H9 (cell line): ENCODE data around the gene SLMAP. TPM values are rescaled to one million over a fixed set of nuclear protein-coding genes. Genes with fewer than 3 reads are reported as not detected.
A peak's percentile ranks its signal among the peaks of the same experiment; 100 is the strongest.

ENCODE experiments used
- DNase-seq: peaks from one replicate; pipeline ENCODE4 v3.0.0-alpha.2; 2017
- H2AFZ ChIP-seq: one replicate; pipeline ENCODE4 v1.6.1; 2013; ENCODE audit warnings: mild to moderate bottlenecking, low read length, control low read depth, moderate library complexity
- H2AK5ac ChIP-seq: 2 replicates; pipeline ENCODE4 v1.6.1; 2013; ENCODE audit warnings: low read length, control low read depth, mixed read lengths; ENCODE audit not compliant: insufficient read length
- H2BK120ac ChIP-seq: one replicate; pipeline ENCODE4 v1.6.1; 2013; ENCODE audit warnings: low read depth, mild to moderate bottlenecking, low read length, control low read depth, inconsistent platforms; ENCODE audit not compliant: poor library complexity, severe bottlenecking
- H2BK12ac ChIP-seq: 2 replicates; pipeline ENCODE4 v1.6.1; 2013; ENCODE audit warnings: low read length, control low read depth, mixed read lengths, low read depth; ENCODE audit not compliant: insufficient read length
- H2BK15ac ChIP-seq: 2 replicates; pipeline ENCODE4 v1.6.1; 2013; ENCODE audit warnings: low read depth, low read length, control low read depth
- H2BK20ac ChIP-seq: one replicate; pipeline ENCODE4 v1.6.1; 2013; ENCODE audit warnings: low read depth, mild to moderate bottlenecking, low read length, control low read depth, inconsistent platforms; ENCODE audit not compliant: poor library complexity, severe bottlenecking
- H2BK5ac ChIP-seq: 2 replicates; pipeline ENCODE4 v1.6.1; 2013; ENCODE audit warnings: low read length, control low read depth, mixed read lengths; ENCODE audit not compliant: insufficient read length
- H3K14ac ChIP-seq: 2 replicates; pipeline ENCODE4 v1.6.1; 2013; ENCODE audit warnings: low read length, control low read depth; ENCODE audit not compliant: insufficient read depth
- H3K18ac ChIP-seq: 2 replicates; pipeline ENCODE4 v1.6.1; 2013; ENCODE audit warnings: low read depth, mild to moderate bottlenecking, mixed read lengths, low read length, control low read depth; ENCODE audit not compliant: insufficient read length
- H3K23ac ChIP-seq: 2 replicates; pipeline ENCODE4 v1.6.1; 2013; ENCODE audit warnings: low read length, control low read depth, mixed read lengths, low read depth; ENCODE audit not compliant: insufficient read length
- H3K23me2 ChIP-seq: 2 replicates; pipeline ENCODE4 v1.6.1; 2013; ENCODE audit warnings: low read depth, mild to moderate bottlenecking, mixed read lengths, low read length, control low read depth; ENCODE audit not compliant: insufficient read length, poor library complexity, severe bottlenecking
- H3K27ac ChIP-seq: 2 replicates; pipeline ENCODE4 v1.5.1; 2013; ENCODE audit warnings: low read length, control low read depth, mixed read lengths, low read depth; ENCODE audit not compliant: insufficient read length
- H3K27me3 ChIP-seq: 2 replicates; pipeline ENCODE4 v1.6.1; 2013; ENCODE audit warnings: low read length, control low read depth, inconsistent platforms; ENCODE audit not compliant: insufficient read depth
- H3K4ac ChIP-seq: 2 replicates; pipeline ENCODE4 v1.6.1; 2013; ENCODE audit warnings: low read depth, mild to moderate bottlenecking, control low read depth, inconsistent platforms, low read length, moderate library complexity
- H3K4me1 ChIP-seq: 2 replicates; pipeline ENCODE4 v1.6.1; 2013; ENCODE audit warnings: low read length, control low read depth, inconsistent platforms; ENCODE audit not compliant: insufficient read depth
- H3K4me2 ChIP-seq: 2 replicates; pipeline ENCODE4 v1.6.1; 2013; ENCODE audit warnings: low read length, control low read depth, mixed read lengths; ENCODE audit not compliant: insufficient read length, insufficient read depth
- H3K56ac ChIP-seq: 2 replicates; pipeline ENCODE4 v1.6.1; 2013; ENCODE audit warnings: low read depth, mild to moderate bottlenecking, mixed read lengths, low read length, control low read depth; ENCODE audit not compliant: insufficient read length
- H3K79me1 ChIP-seq: 2 replicates; pipeline ENCODE4 v1.6.1; 2013; ENCODE audit warnings: low read depth, mild to moderate bottlenecking, moderate library complexity, low read length, control low read depth, inconsistent platforms; ENCODE audit not compliant: insufficient read depth, poor library complexity, severe bottlenecking
- H3K79me2 ChIP-seq: 2 replicates; pipeline ENCODE4 v1.6.1; 2013; ENCODE audit warnings: low read length, control low read depth, inconsistent platforms; ENCODE audit not compliant: insufficient read depth
- H3K9ac ChIP-seq: 2 replicates; pipeline ENCODE4 v1.6.1; 2013; ENCODE audit warnings: low read length, control low read depth, mixed read lengths; ENCODE audit not compliant: insufficient read length; ENCODE audit errors: extremely low read depth
- H3K9me3 ChIP-seq: one replicate; pipeline ENCODE4 v1.6.1; 2013; ENCODE audit warnings: low read depth, low read length, inconsistent platforms; ENCODE audit not compliant: control insufficient read depth
- H3T11ph ChIP-seq: one replicate; pipeline ENCODE4 v1.6.1; 2013; ENCODE audit warnings: mild to moderate bottlenecking, low read length, control low read depth, inconsistent platforms
- H4K20me1 ChIP-seq: one replicate; pipeline ENCODE4 v1.6.1; 2013; ENCODE audit not compliant: control insufficient read depth, insufficient read length, insufficient read depth
- H4K5ac ChIP-seq: 2 replicates; pipeline ENCODE4 v1.6.1; 2013; ENCODE audit warnings: low read depth, mild to moderate bottlenecking, mixed read lengths, low read length, control low read depth; ENCODE audit not compliant: insufficient read length
- H4K8ac ChIP-seq: replicated peaks from 2 replicates; pipeline ENCODE4 v1.6.1; 2013; ENCODE audit warnings: low read length, control low read depth, mixed read lengths, low read depth; ENCODE audit not compliant: insufficient read length
- H4K91ac ChIP-seq: 2 replicates; pipeline ENCODE4 v1.6.1; 2013; ENCODE audit warnings: low read depth, mild to moderate bottlenecking, moderate library complexity, mixed read lengths, low read length, control low read depth; ENCODE audit not compliant: insufficient read length
- H3K27ac Mint-ChIP-seq, 3 experiments: 2 replicates in 2 of 3; 3 replicates in 1 of 3; pipeline ENCODE4 v1.8.0; 2020 to 2021; ENCODE audit warnings: mixed read lengths in 3 of 3, mild to moderate bottlenecking in 1 of 3, moderate library complexity in 1 of 3
- H3K27me3 Mint-ChIP-seq: 2 replicates; pipeline ENCODE4 v1.8.0; 2021; ENCODE audit warnings: low read depth, mild to moderate bottlenecking, moderate library complexity, mixed read lengths
- H3K36me3 Mint-ChIP-seq, 3 experiments: 2 replicates in 2 of 3; 3 replicates in 1 of 3; pipeline ENCODE4 v1.8.0; 2020 to 2021; ENCODE audit warnings: low read depth in 3 of 3, mixed read lengths in 3 of 3; ENCODE audit not compliant: insufficient read depth in 1 of 3
- H3K4me1 Mint-ChIP-seq, 2 experiments: 2 replicates each; pipeline ENCODE4 v1.8.0; 2020; ENCODE audit warnings: mixed read lengths in 2 of 2
- H3K4me3 Mint-ChIP-seq, 2 experiments: 2 replicates in 1 of 2; 3 replicates in 1 of 2; pipeline ENCODE4 v1.8.0; 2020 to 2021; ENCODE audit warnings: mild to moderate bottlenecking in 2 of 2, mixed read lengths in 2 of 2, moderate library complexity in 1 of 2
- H3K9me3 Mint-ChIP-seq, 2 experiments: 2 replicates in 1 of 2; 3 replicates in 1 of 2; pipeline ENCODE4 v1.8.0; 2020; ENCODE audit warnings: mild to moderate bottlenecking in 2 of 2, mixed read lengths in 2 of 2, moderate library complexity in 1 of 2
- CTCF ChIP-seq: fragments of 200-600 bp; sonication (generic); conservative IDR thresholded peaks from 3 replicates; pipeline ENCODE4 v1.8.0; 2021; ENCODE audit warnings: antibody characterized with exemption, mild to moderate bottlenecking
- WGBS: extraction: QIAGEN DNeasy Blood & Tissue Kit; methylation state at CpG from one replicate; pipeline ENCODE4 v1.1.7; 2013; ENCODE audit warnings: missing lambda C conversion rate, low lambda C conversion rate, mixed read lengths; ENCODE audit not compliant: insufficient read length; ENCODE audit errors: extremely low coverage; 5-methylcytosine and 5-hydroxymethylcytosine counted together
- total RNA-seq: library from RNA; stranded (reverse); gene quantifications from 2 replicates; pipeline ENCODE4 v1.2.1, GENCODE V29; 2021

SLMAP gene
- total RNA-seq, 1 experiment from 2014 or later: 65.1 TPM

DNA sequence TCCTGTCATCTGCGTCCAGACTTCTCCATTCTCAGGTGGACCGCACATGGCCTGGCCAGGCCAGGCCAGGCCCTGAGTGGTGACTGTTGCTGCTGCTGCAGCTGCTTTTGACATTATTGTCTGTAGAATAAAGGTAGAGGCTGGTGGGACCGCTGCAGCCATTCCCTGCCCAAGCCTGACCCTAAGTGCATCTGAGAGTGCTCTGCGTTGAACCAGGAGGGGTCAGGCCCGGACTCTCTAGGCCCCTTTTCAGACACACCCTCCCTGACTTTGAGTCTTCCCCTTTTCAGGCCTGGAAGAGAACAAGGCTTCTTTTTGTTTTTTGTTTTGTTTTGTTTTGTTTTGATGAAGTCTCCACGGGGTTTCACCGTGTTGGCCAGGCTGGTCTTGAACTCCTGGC, 197.5 kb downstream of the SLMAP start:
- H4K8ac ChIP-seq: no peak overlapping the region
- no peak overlapping the region for H3K4me2 ChIP-seq
- H3K36me3 Mint-ChIP-seq: no peaks in the 10 kb centered on the region; a peak in 1 of 7 replicates
- H3K9ac ChIP-seq: no peak overlapping the region
- H2BK20ac ChIP-seq: no peak overlapping the region
- H3K27me3 ChIP-seq: no peaks in the 10 kb centered on the region
- H3K14ac ChIP-seq: no peak overlapping the region
- no peaks in the 10 kb centered on the region for H3K9me3 Mint-ChIP-seq
- H3K4me1 Mint-ChIP-seq: peaks cover 31 to 32% of the 10 kb centered on the region in 2 experiments
- no peak overlapping the region for H2AFZ ChIP-seq
- no peak overlapping the region for H2BK15ac ChIP-seq
- H3K4ac ChIP-seq: no peak overlapping the region
- peak overlapping the region in 1 of 3 experiments; percentile 39; a peak in 1 of 7 replicates for H3K27ac Mint-ChIP-seq
- no peaks in the 10 kb centered on the region for H3K79me2 ChIP-seq
- no peak overlapping the region for H3K18ac ChIP-seq
- H4K20me1 ChIP-seq: no peaks in the 10 kb centered on the region
- no peak overlapping the region for H3K4me3 Mint-ChIP-seq
- no peak overlapping the region for H2BK12ac ChIP-seq
- no peak overlapping the region for H3T11ph ChIP-seq
- no peak for DNase-seq
- no CpG with 5 or more reads among the region's 7 CpGs for WGBS
- H3K27ac ChIP-seq: no peak overlapping the region
- H3K4me1 ChIP-seq: peaks cover 7% of the 10 kb centered on the region; the same call in 1 of the 2 replicates
- no peak overlapping the region for H3K56ac ChIP-seq
- H2AK5ac ChIP-seq: no peak overlapping the region
- no peaks in the 10 kb centered on the region for H3K79me1 ChIP-seq
- H2BK5ac ChIP-seq: no peak overlapping the region
- no peaks in the 10 kb centered on the region for H3K27me3 Mint-ChIP-seq
- no peak overlapping the region for H2BK120ac ChIP-seq
- H3K9me3 ChIP-seq: no peaks in the 10 kb centered on the region
- H3K23me2 ChIP-seq: no peaks in the 10 kb centered on the region
- H4K5ac ChIP-seq: no peak overlapping the region
- no peak overlapping the region for H4K91ac ChIP-seq
- TF ChIP-seq CTCF: no peak
- H3K23ac ChIP-seq: no peak overlapping the region
